Endothelial cell of umbilical vein (primary cell): Measurements from ENCODE around the gene ASIC5. TPM values are rescaled to one million over a fixed set of nuclear protein-coding genes. Genes with fewer than 3 reads are reported as not detected.

Experiments
- BruUV-seq: library from RNA; stranded (reverse); fragments of 400-500 nt; replicated peaks from 2 replicates; lab custom pipeline; 2021; lab: Mats Ljungman, UMichigan
- CTCF ChIA-PET: fragments of 300-600, 350-600 bp; sonication (Branson Sonifier 250); formaldehyde crosslinking; loops from one replicate; lab custom pipeline; 2021; ENCODE audit warnings: antibody characterized with exemption, inconsistent platforms; lab: Charles Lee
- POLR2A ChIA-PET: fragments of 300-600, 350-600 bp; sonication (Branson Sonifier 250); formaldehyde crosslinking; loops from one replicate; lab custom pipeline; 2021; ENCODE audit warnings: antibody characterized with exemption, inconsistent platforms; lab: Charles Lee
- DNase-seq: peaks from one replicate; pipeline ENCODE4 v3.0.0-alpha.2; 2011; ENCODE audit warnings: low read depth, low spot score
- FAIRE-seq: peaks from 2 replicates; lab custom pipeline; 2011; peaks lifted over from hg19 to GRCh38; lab: Jason Lieb, UNC
- H2AFZ ChIP-seq: 2 replicates; pipeline ENCODE4 v1.6.0; 2012; ENCODE audit warnings: low read depth, low read length, control low read depth, inconsistent platforms
- H3K27ac ChIP-seq: 2 replicates; pipeline ENCODE4 v1.5.1; 2011; ENCODE audit warnings: low read depth, mild to moderate bottlenecking, control low read depth, low read length, moderate library complexity; ENCODE audit not compliant: insufficient read depth
- H3K27me3 ChIP-seq, 2 experiments: 2 replicates each; pipeline versions ENCODE4 v1.6.0 to v1.6.1; 2011; ENCODE audit warnings: low read length in 2 of 2, mixed read lengths in 1 of 2; ENCODE audit not compliant: control insufficient read depth in 2 of 2, insufficient read depth in 2 of 2
- H3K36me3 ChIP-seq, 2 experiments: 2 replicates in 1 of 2; 3 replicates in 1 of 2; pipeline ENCODE4 v1.5.1; 2011; ENCODE audit warnings: low read length in 2 of 2, mild to moderate bottlenecking in 1 of 2, moderate library complexity in 1 of 2; ENCODE audit not compliant: control insufficient read depth in 2 of 2, insufficient read depth in 2 of 2; ENCODE audit errors: extremely low read depth in 1 of 2
- H3K4me1 ChIP-seq: 3 replicates; pipeline ENCODE4 v1.5.1; 2011; ENCODE audit warnings: mild to moderate bottlenecking, low read length; ENCODE audit not compliant: control insufficient read depth, insufficient read depth; ENCODE audit errors: extremely low read depth
- H3K4me2 ChIP-seq: 2 replicates; pipeline ENCODE4 v1.6.1; 2011; ENCODE audit warnings: low read length, control low read depth, mixed read lengths; ENCODE audit not compliant: insufficient read depth
- H3K4me3 ChIP-seq, 3 experiments: fragments of 200-600 bp in 1 of 3; sonication (generic), shearing (Covaris generic) in 1 of 3; replicated peaks in 1 of 3; 2 replicates each; pipeline ENCODE4 v1.5.1; 2011 to 2016; ENCODE audit warnings: control low read depth in 3 of 3, low read length in 3 of 3, mild to moderate bottlenecking in 2 of 3, inconsistent platforms in 1 of 3, low read depth in 1 of 3, moderate library complexity in 1 of 3; ENCODE audit not compliant: insufficient read depth in 1 of 3
- H3K79me2 ChIP-seq: 2 replicates; pipeline ENCODE4 v1.6.0; 2012; ENCODE audit warnings: low read length, inconsistent platforms; ENCODE audit not compliant: control insufficient read depth, insufficient read depth
- H3K9ac ChIP-seq: replicated peaks from 2 replicates; pipeline ENCODE3; 2011; ENCODE audit warnings: low read length, control low read depth; ENCODE audit not compliant: insufficient read depth; ENCODE audit errors: extremely low read depth
- H3K9me1 ChIP-seq: replicated peaks from 3 replicates; pipeline ENCODE4 v1.6.0; 2011; ENCODE audit warnings: mild to moderate bottlenecking, low read length; ENCODE audit not compliant: control insufficient read depth, insufficient read depth; ENCODE audit errors: extremely low read depth
- H3K9me3 ChIP-seq: replicated peaks from 2 replicates; pipeline ENCODE4 v1.5.1; 2012; ENCODE audit warnings: low read length, inconsistent platforms; ENCODE audit not compliant: control insufficient read depth, insufficient read depth
- H4K20me1 ChIP-seq: replicated peaks from 2 replicates; pipeline ENCODE3; 2011; ENCODE audit warnings: mild to moderate bottlenecking, low read length; ENCODE audit not compliant: control insufficient read depth, insufficient read depth; ENCODE audit errors: extremely low read depth
- CTCF ChIP-seq, 2 donors: IDR thresholded peaks; 1 replicate in 1 of 2; 2 replicates in 1 of 2; pipeline ENCODE4 v1.5.1; 2011; ENCODE audit warnings: low read length in 2 of 2, mild to moderate bottlenecking in 2 of 2, moderate library complexity in 2 of 2, control low read depth in 1 of 2, inconsistent platforms in 1 of 2, low read depth in 1 of 2; ENCODE audit not compliant: insufficient read depth in 1 of 2; ENCODE audit errors: extremely low read depth in 1 of 2
- EZH2 ChIP-seq: IDR thresholded peaks from 2 replicates; pipeline ENCODE4 v1.6.1; 2012; ENCODE audit warnings: borderline replicate concordance, low read depth, mild to moderate bottlenecking, moderate library complexity, low read length, inconsistent platforms; ENCODE audit not compliant: severe bottlenecking
- FOS ChIP-seq: IDR thresholded peaks from 2 replicates; pipeline ENCODE4 v1.6.1; 2011; ENCODE audit warnings: mild to moderate bottlenecking, low read length, moderate library complexity, borderline replicate concordance; ENCODE audit not compliant: insufficient read depth
- GATA2 ChIP-seq: IDR thresholded peaks from 2 replicates; pipeline ENCODE4 v1.7.0; 2011; ENCODE audit warnings: low read depth, mild to moderate bottlenecking, moderate library complexity, mixed read lengths, low read length; ENCODE audit not compliant: insufficient read length, insufficient read depth
- dilution Hi-C: fragments of 300-500 bp; cut with MboI; formaldehyde crosslinking; loops from one replicate; pipeline ENCODE4 v1.15.0; 2019; ENCODE audit warnings: low sequenced_read_pairs; ENCODE audit not compliant: extremely low pct_ligation_motif_present
- intact Hi-C: fragments of 100-400 bp; cut with micrococcal nuclease; formaldehyde crosslinking; loops from one replicate; pipeline ENCODE4 v1.10.0; 2022
- polyA plus RNA-seq, 4 experiments: library from polyadenylated mRNA; depleted of rRNA in 3 of 4; stranded (reverse) in 3 of 4; unstranded in 1 of 4; fragments of >200 nt; gene quantifications; 2 replicates each; pipeline versions ENCODE4 v1.2.1 to v1.2.3, GENCODE V29; 2011 to 2012; ENCODE audit warnings: missing spikeins in 1 of 4
- total RNA-seq: library from RNA; stranded (reverse); gene quantifications from 2 replicates; pipeline ENCODE4 v1.2.3, GENCODE V29; 2021
- TF ChIP-seq, protein P1 (sequence below): IDR thresholded peaks from 2 replicates; pipeline ENCODE4 v1.6.1; 2011; ENCODE audit not compliant: insufficient read depth, insufficient read length

The ASIC5 gene
- total and polyA plus RNA-seq, 2 donors (not counting 3 experiments of a cell fraction or from before 2014, with no cell fraction given): not detected

GRCh38 chr4:155789391-155789790, 76.7 kb downstream of the ASIC5 start:
- ChIA-PET POLR2A (interaction anchor here (0.6 kb wide), 1 partner anchor 788 kb away, joined by 4 read pairs; no protein-coding TSS in a partner anchor), CTCF (interaction anchor here (1.2 to 1.8 kb wide), 3 partner anchors 164 to 348 kb away, joined by 5 to 12 read pairs (median 9); partner anchors contain the start of gene CTSO)
- H3K79me2 ChIP-seq: no peaks in the 10 kb centered on the region
- H3K27ac ChIP-seq: no peak overlapping the region
- H3K9me3 ChIP-seq: no peaks in the 10 kb centered on the region
- FAIRE-seq (no peak), DNase-seq (no peak)
- no peaks in the 10 kb centered on the region for H3K9me1 ChIP-seq
- dilution Hi-C loops: no loop called here
- intact Hi-C loops: loop anchor here (10.0 kb wide), 1 partner anchor 765 kb away; no protein-coding TSS in a partner anchor
- H3K4me1 ChIP-seq: no peaks in the 10 kb centered on the region
- no peak overlapping the region for H3K4me3 ChIP-seq
- H3K4me2 ChIP-seq: no peak overlapping the region
- no peaks in the 10 kb centered on the region for H3K36me3 ChIP-seq
- H2AFZ ChIP-seq: no peak overlapping the region
- no peak overlapping the region for H3K9ac ChIP-seq
- TF ChIP-seq, protein P1, sequence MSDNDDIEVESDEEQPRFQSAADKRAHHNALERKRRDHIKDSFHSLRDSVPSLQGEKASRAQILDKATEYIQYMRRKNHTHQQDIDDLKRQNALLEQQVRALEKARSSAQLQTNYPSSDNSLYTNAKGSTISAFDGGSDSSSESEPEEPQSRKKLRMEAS: no peak
- no peak for TF ChIP-seq EZH2
- H4K20me1 ChIP-seq: no peaks in the 10 kb centered on the region
- no TSS peak for BruUV-seq
- no peaks in the 10 kb centered on the region for H3K27me3 ChIP-seq

GRCh38 chr4:155787113-155787710, 78.9 kb downstream of the ASIC5 start:
- no peak overlapping the region for H3K27ac ChIP-seq
- no peak overlapping the region for H3K4me2 ChIP-seq
- peak overlapping the region; percentile 87 for H2AFZ ChIP-seq
- no peaks in the 10 kb centered on the region for H3K9me1 ChIP-seq
- no peak overlapping the region for H3K9ac ChIP-seq
- no peaks in the 10 kb centered on the region for H3K27me3 ChIP-seq
- FAIRE-seq (no peak), DNase-seq (peak; percentile 75)
- no peaks in the 10 kb centered on the region for H3K9me3 ChIP-seq
- POLR2A ChIA-PET: no interaction called here
- no peaks in the 10 kb centered on the region for H4K20me1 ChIP-seq
- no peaks in the 10 kb centered on the region for H3K79me2 ChIP-seq
- H3K36me3 ChIP-seq: no peaks in the 10 kb centered on the region
- intact Hi-C loops: loop anchor here (1.0 to 10.0 kb wide), 6 partner anchors 258 to 980 kb away; no protein-coding TSS in a partner anchor
- CTCF ChIA-PET: interaction anchor here (0.6 to 2.8 kb wide), 56 partner anchors 9 to 1247 kb away, joined by 3 to 100 read pairs (median 4); partner anchors contain the start of genes CTSO, GUCY1B1 and MAP9
- no peak for TF ChIP-seq FOS
- TF ChIP-seq CTCF (IDR thresholded peaks at IDR 0.05; ENCODE audit: extremely low read depth in 1 of 2, insufficient read depth in 1 of 2, low read depth in 1 of 2, low read length in 2 of 2): peak; percentile 64 to 67
- no peak for TF ChIP-seq GATA2
- no peaks in the 10 kb centered on the region for H3K4me1 ChIP-seq
- BruUV-seq: no TSS peak
- dilution Hi-C loops: no loop called here
- no peak overlapping the region for H3K4me3 ChIP-seq
